Upper lobe of right lung (tissue), 1 donor: ENCODE data around the gene BRCA2. TPM values are rescaled to one million over a fixed set of nuclear protein-coding genes. Genes with fewer than 3 reads are reported as not detected.

Source experiments
- ATAC-seq: fragments of 200-7000 bp; cut with Tn5 transposase; one replicate; pipeline ENCODE4 v1.9.1; 2020; ENCODE audit warnings: mild to moderate bottlenecking, moderate library complexity
- DNase-seq: peaks from one replicate; pipeline ENCODE4 v3.0.0-alpha.2; 2020
- H3K27ac ChIP-seq: fragments of 200-600 bp; one replicate; pipeline ENCODE4 v1.8.0; 2022
- H3K27me3 ChIP-seq: fragments of 200-600 bp; one replicate; pipeline ENCODE4 v1.8.0; 2022; ENCODE audit warnings: mild to moderate bottlenecking
- H3K36me3 ChIP-seq: fragments of 200-600 bp; one replicate; pipeline ENCODE4 v1.8.0; 2022
- H3K4me1 ChIP-seq: fragments of 200-600 bp; one replicate; pipeline ENCODE4 v1.8.0; 2022
- H3K4me3 ChIP-seq: fragments of 200-600 bp; one replicate; pipeline ENCODE4 v1.8.0; 2022; ENCODE audit warnings: mild to moderate bottlenecking
- H3K9me3 ChIP-seq: fragments of 200-600 bp; one replicate; pipeline ENCODE4 v1.8.0; 2022
- intact Hi-C: fragments of 100-400 bp; cut with DNase I; formaldehyde crosslinking; loops from one replicate; pipeline ENCODE4 v1.11.0; 2022
- total RNA-seq: library from RNA; stranded (reverse); fragmentation: NEBNext Ultra II Directional; extraction: Animal tissue kit (Norgen Biotek cat#: 25700); gene quantifications from one replicate; pipeline ENCODE4 v1.2.1, GENCODE V29; 2021
- TF ChIP-seq, protein P1 (sequence below): fragments of 200-600 bp; IDR thresholded peaks from one replicate; pipeline ENCODE4 v1.8.0; 2022; ENCODE audit warnings: antibody characterized with exemption
- donor health status: DM: no; HTN: yes; CAD: no; lungs with severe emphysema.

Gene BRCA2
- total RNA-seq, 1 donor from 2014 or later = 3.6 TPM

GRCh38 chr13:32409001-32409313 is 93.6 kb downstream of the BRCA2 start:
- H3K4me1 ChIP-seq = no peaks in the 10 kb centered on the region
- H3K36me3 ChIP-seq = peaks cover 23% of the 10 kb centered on the region
- DNase-seq = no peak
- TF ChIP-seq, protein P1, sequence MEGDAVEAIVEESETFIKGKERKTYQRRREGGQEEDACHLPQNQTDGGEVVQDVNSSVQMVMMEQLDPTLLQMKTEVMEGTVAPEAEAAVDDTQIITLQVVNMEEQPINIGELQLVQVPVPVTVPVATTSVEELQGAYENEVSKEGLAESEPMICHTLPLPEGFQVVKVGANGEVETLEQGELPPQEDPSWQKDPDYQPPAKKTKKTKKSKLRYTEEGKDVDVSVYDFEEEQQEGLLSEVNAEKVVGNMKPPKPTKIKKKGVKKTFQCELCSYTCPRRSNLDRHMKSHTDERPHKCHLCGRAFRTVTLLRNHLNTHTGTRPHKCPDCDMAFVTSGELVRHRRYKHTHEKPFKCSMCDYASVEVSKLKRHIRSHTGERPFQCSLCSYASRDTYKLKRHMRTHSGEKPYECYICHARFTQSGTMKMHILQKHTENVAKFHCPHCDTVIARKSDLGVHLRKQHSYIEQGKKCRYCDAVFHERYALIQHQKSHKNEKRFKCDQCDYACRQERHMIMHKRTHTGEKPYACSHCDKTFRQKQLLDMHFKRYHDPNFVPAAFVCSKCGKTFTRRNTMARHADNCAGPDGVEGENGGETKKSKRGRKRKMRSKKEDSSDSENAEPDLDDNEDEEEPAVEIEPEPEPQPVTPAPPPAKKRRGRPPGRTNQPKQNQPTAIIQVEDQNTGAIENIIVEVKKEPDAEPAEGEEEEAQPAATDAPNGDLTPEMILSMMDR = no peak
- no peaks in the 10 kb centered on the region for H3K9me3 ChIP-seq
- ATAC-seq = peak; percentile 31
- H3K27me3 ChIP-seq = no peaks in the 10 kb centered on the region
- intact Hi-C loops = no loop called here
- H3K4me3 ChIP-seq = no peak overlapping the region
- no peak overlapping the region for H3K27ac ChIP-seq

GRCh38 chr13:32409561-32410421 is 94.5 kb downstream of the BRCA2 start:
- no peak for DNase-seq
- no peaks in the 10 kb centered on the region for H3K27me3 ChIP-seq

GRCh38 chr13:32413284-32413683 is 98.0 kb downstream of the BRCA2 start:
- no peaks in the 10 kb centered on the region for H3K27me3 ChIP-seq
- H3K4me3 ChIP-seq = no peak overlapping the region
- TF ChIP-seq, protein P1 = no peak
- no peaks in the 10 kb centered on the region for H3K36me3 ChIP-seq
- no peaks in the 10 kb centered on the region for H3K9me3 ChIP-seq
- DNase-seq (no peak), ATAC-seq (no peak)
- H3K27ac ChIP-seq = no peak overlapping the region
- H3K4me1 ChIP-seq = no peaks in the 10 kb centered on the region
- intact Hi-C loops = no loop called here

More at GRCh38 chr13:32409561-32410421, 94.5 kb downstream of the BRCA2 start:
- no peak overlapping the region for H3K4me3 ChIP-seq
- TF ChIP-seq, protein P1 = no peak
- ATAC-seq = peak; percentile 62
- no peaks in the 10 kb centered on the region for H3K4me1 ChIP-seq
- intact Hi-C loops = no loop called here
- no peaks in the 10 kb centered on the region for H3K9me3 ChIP-seq
- no peak overlapping the region for H3K27ac ChIP-seq
- H3K36me3 ChIP-seq = peaks cover 15% of the 10 kb centered on the region

DNA sequence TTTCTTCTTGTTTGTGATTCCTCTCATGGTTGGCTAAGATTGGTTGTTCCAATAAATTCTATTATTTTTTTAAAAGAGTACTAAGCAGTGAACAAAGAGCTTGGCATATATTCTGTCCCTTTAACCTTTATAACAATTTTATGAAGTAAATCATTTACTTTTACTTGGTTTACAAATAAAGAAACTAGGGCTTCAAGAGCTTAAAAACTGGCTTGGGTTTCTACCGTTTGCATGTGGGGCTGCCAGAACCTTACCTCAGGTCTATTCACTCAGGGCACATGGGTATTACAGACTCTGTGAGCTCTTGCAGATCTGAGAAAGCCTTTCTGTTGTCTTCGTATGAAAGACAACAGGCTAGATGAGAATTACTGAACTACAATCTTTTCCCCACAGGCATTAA is 99.3 kb downstream of the BRCA2 start:
- H3K27me3 ChIP-seq = no peaks in the 10 kb centered on the region
- ATAC-seq (no peak), DNase-seq (no peak)
- H3K36me3 ChIP-seq = no peaks in the 10 kb centered on the region
- TF ChIP-seq, protein P1 = no peak
- H3K4me1 ChIP-seq = no peaks in the 10 kb centered on the region
- intact Hi-C loops = no loop called here
- H3K9me3 ChIP-seq = peaks cover 1% of the 10 kb centered on the region
- no peak overlapping the region for H3K27ac ChIP-seq
- H3K4me3 ChIP-seq = no peak overlapping the region

GRCh38 chr13:32415019-32415418 is 99.7 kb downstream of the BRCA2 start:
- Histone ChIP-seq H3K27me3 (no peaks in the 10 kb centered on the region), H3K36me3 (no peaks in the 10 kb centered on the region), H3K9me3 (peaks cover 5% of the 10 kb centered on the region), H3K4me1 (no peaks in the 10 kb centered on the region), H3K4me3 (no peak overlapping the region), H3K27ac (no peak overlapping the region)
- peak; percentile 68 for ATAC-seq
- TF ChIP-seq, protein P1 = peak; percentile 46
- no peak for DNase-seq
- intact Hi-C loops = no loop called here
